GM12864 (cell line): ENCODE results near the gene HLA-DRB5.
"Not testable (repeated sequence)": the region's sequence is repeated elsewhere in the genome, so short reads cannot be mapped to it uniquely, and the experiment has no call there.

Experiments used
- DNase-seq: peaks from one replicate; pipeline ENCODE4 v3.0.0-alpha.2; 2011; ENCODE audit warnings: low read depth
- H3K4me3 ChIP-seq: 2 replicates; pipeline ENCODE4 v1.5.1; 2011; ENCODE audit warnings: mild to moderate bottlenecking, low read depth, low read length, control low read depth
- TF ChIP-seq, protein P1 (sequence below): IDR thresholded peaks from 2 replicates; pipeline ENCODE4 v1.5.1; 2011; ENCODE audit warnings: low read depth, mild to moderate bottlenecking, moderate library complexity, low read length, control low read depth, inconsistent platforms; ENCODE audit errors: missing control alignments

Gene HLA-DRB5

DNA sequence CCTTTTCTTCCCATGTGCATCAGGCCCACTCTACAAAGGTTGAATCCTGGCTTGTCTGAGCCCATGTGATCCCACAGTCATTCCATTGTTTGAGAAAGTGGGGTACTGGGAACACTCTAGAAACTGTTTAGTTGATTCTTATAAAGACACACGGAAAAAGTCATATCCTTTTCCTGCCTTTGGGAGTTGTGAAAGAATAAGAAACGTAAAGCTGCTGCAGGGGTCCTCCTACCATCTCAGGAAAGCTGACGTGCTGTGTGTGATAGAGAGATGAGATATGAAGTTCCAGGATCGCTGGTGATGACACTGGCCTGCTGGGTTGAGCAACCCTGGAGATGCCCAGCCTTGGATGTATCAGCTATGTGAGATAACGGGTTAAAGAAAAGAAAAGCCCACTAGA, 21.3 kb upstream of the HLA-DRB5 start:
- TF ChIP-seq, protein P1, sequence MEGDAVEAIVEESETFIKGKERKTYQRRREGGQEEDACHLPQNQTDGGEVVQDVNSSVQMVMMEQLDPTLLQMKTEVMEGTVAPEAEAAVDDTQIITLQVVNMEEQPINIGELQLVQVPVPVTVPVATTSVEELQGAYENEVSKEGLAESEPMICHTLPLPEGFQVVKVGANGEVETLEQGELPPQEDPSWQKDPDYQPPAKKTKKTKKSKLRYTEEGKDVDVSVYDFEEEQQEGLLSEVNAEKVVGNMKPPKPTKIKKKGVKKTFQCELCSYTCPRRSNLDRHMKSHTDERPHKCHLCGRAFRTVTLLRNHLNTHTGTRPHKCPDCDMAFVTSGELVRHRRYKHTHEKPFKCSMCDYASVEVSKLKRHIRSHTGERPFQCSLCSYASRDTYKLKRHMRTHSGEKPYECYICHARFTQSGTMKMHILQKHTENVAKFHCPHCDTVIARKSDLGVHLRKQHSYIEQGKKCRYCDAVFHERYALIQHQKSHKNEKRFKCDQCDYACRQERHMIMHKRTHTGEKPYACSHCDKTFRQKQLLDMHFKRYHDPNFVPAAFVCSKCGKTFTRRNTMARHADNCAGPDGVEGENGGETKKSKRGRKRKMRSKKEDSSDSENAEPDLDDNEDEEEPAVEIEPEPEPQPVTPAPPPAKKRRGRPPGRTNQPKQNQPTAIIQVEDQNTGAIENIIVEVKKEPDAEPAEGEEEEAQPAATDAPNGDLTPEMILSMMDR = no peak
- DNase-seq = no peak

DNA sequence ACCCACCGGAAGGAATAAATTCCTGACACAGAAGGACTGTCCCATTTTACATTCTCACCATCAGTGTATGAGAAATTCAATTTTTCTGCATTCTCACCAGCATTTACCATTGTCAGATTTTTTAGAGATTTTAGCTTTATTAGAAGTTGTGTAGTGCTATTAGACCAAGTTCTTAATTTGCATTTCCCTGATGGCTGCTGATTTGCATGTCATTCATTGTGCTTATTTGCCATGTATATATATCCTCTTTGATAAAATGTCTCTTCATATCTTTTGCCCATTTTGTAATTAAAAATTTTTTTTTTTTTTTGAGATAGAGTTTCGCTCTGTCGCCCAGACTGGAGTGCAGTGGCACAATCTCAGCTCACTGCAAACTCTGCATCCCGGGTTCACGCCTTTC, 9.8 kb upstream of the HLA-DRB5 start:
- TF ChIP-seq, protein P1 = no peak
- no peak overlapping the region for H3K4me3 ChIP-seq
- DNase-seq = no peak

More for the DNA sequence above, 21.3 kb upstream of the HLA-DRB5 start:
- no peak overlapping the region for H3K4me3 ChIP-seq

DNA sequence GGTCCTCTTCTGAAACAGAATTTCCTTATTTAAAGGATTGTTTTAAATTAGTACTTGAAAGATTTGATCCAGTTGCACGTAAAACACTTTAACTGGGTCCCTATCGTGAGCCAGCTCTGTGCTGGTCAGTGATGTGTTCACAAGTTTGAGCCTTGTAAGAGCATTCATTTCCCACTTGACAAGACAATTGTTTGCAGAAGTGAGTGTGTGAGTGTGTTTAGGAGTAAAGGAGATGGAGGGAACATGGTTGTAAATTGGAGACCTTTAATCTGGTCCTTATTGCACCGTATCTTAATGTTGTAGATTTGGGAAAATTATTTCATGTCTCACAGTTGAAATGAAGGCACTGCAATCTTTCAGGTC, 325 bp upstream of the HLA-DRB5 start:
- H3K4me3 ChIP-seq = peak overlapping the region; percentile 77; the same call in 1 of the 2 replicates
- not testable (repeated sequence) for DNase-seq

DNA sequence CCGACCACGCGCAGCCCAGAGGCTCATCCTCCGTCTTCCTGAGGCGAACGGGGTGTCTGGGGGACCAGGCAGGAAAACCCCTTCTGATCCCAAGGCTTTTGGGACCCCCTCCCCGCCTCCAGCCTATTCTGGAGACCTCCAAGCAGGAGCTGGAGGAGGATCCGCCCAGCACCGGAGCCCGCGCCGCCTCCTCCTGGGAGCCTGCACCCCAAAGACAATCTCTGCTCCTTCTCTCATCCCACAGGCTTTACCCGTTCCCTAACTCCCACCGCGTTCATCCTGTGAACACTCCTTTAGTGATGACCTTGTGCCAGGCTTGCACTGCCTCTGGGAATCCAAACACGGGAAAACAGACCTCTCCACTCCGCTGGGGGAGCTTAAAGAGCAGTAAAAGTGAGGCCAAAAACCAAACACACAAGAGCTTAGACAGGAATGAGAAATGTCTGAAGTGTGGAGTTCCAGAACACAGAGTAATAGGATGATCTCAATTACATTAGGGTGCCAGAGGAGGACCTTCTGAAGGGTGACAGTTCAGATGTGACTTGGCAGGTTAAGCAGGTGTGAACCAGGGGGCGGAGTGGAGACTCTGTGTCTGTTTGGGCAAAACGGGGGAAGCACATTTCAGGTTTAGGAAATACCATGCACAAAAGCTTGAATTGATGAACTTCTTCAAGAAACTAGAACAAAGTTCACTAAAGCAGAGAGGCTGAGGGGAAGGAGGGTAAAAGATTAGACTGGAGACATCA, 7.6 kb downstream of the HLA-DRB5 start:
- no peak overlapping the region for H3K4me3 ChIP-seq
- no peak for DNase-seq
- TF ChIP-seq, protein P1 = no peak

DNA sequence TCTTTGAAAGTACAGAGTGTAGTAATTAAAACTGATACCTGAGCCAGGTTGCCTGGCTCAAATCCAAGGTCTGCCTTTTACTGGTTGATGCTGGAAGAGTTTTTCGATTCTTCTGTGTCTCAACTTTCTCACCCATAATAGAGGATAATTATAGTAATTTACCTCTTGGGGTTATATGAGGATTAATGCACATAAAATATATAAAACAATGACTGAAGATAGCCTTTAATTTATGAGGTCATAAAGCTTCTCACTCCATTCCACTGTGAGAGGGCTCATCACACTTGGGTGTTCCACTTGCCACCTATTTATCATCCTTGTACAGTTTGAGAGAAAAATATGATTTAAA, 10.2 kb downstream of the HLA-DRB5 start:
- no peak overlapping the region for H3K4me3 ChIP-seq
- TF ChIP-seq, protein P1 = no peak
- no peak for DNase-seq

DNA sequence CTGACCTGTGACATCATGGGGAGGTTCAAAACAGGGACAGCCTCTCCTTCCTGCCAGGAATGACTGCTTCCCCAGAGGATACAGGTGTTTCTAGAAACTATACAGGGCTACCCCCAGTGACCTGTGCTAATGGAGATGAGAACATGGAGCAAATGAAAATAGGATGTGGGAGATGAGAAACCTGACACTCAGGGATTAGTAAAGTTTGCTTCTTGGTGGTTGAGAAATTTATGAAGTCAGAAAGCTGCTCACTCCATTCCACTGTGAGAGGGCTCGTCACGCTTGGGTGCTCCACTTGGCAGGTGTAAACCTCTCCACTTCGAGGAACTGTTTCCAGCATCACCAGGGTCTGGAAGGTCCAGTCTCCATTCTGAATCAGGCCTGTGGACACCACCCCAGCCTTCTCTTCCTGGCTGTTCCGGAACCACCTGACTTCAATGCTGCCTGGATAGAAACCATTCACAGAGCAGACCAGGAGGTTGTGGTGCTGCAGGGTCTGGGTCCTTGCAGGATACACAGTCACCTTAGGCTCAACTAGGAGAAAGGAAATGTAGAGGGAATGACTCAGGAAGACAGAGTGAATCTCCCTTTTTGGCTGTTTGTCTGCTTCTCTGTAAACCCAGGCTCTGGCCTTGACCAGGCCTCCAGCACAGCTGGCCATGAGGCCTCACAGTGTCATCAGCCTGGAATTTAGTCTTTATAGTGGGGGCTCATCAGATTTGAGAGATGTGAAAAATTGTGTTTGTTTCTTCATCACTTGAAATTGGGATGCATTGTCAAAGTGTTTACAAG, 10.8 kb downstream of the HLA-DRB5 start:
- TF ChIP-seq, protein P1 = no peak
- no peak for DNase-seq
- no peak overlapping the region for H3K4me3 ChIP-seq

DNA sequence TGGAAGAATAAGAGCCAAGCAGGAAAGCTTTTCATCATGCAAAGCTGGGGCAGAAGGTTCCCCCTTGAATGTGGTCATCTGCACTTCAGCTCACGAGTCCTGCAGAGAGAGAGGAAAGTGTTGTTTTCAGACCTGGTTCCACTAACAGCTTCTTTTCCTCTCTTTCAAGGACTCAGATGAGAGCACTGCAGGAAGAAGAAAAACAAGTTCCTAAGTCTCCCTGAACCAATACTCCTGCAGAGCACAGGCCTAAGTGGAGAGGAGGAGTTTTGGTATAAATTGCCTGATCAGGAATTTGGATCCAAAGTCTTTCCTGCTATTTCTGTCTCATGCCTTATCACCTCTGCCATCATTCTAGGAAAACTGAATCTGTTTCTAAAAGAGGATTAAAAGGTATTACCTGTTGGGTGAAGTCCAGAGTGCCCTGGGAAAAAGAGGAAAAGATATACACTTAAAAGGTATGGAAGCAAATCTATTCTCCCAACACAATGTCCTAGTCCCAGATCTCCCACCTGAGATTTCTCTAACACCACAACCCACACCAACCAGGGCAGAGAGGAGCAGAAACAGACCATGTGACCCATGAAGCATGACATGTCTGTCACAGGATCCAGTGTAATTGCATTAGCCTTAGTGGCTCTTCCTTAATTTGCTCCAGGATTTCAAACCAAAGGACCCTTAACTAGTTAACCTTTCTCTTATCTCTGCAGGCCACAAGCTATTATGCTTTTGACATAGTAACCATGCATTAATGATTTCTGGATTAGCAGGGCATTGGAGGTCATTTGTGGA, 12.2 kb downstream of the HLA-DRB5 start:
- H3K4me3 ChIP-seq = no peak overlapping the region
- DNase-seq = no peak
- TF ChIP-seq, protein P1 = no peak
